MCF 10A (cell line): ENCODE results near the gene SLC44A3. TPM values are rescaled to one million over a fixed set of nuclear protein-coding genes. Genes with fewer than 3 reads are reported as not detected.

Source experiments
- BruUV-seq: library from RNA; stranded (reverse); fragments of 400-500 nt; replicated peaks from 2 replicates; lab custom pipeline; 2021; lab: Mats Ljungman, UMichigan
- CTCF ChIA-PET: fragments of 300-600 bp; sonication (Branson Sonifier 250); formaldehyde crosslinking; extraction: SDS; loops from one replicate; lab custom pipeline; 2021; ENCODE audit warnings: antibody characterized with exemption, inconsistent platforms; lab: Yijun Ruan, JAX
- POLR2A ChIA-PET: fragments of 300-600, 350-650 bp; sonication (Branson Sonifier 250); formaldehyde crosslinking; extraction: SDS; loops from one replicate; lab custom pipeline; 2020; ENCODE audit warnings: antibody characterized with exemption, inconsistent platforms; lab: Yijun Ruan, JAX
- DNase-seq: peaks from one replicate; pipeline ENCODE4 v3.0.0-alpha.2; 2018; ENCODE audit not compliant: unreplicated experiment
- H3K27ac Mint-ChIP-seq: one replicate; pipeline ENCODE4 v1.8.0; 2022; ENCODE audit warnings: mild to moderate bottlenecking, low read depth, mixed read lengths; ENCODE audit not compliant: unreplicated experiment
- H3K27me3 Mint-ChIP-seq: one replicate; pipeline ENCODE4 v1.8.0; 2022; ENCODE audit warnings: mixed read lengths; ENCODE audit not compliant: insufficient read depth, unreplicated experiment
- H3K36me3 Mint-ChIP-seq: one replicate; pipeline ENCODE4 v1.8.0; 2022; ENCODE audit warnings: mild to moderate bottlenecking, moderate library complexity, mixed read lengths; ENCODE audit not compliant: insufficient read depth, unreplicated experiment
- H3K4me1 Mint-ChIP-seq: one replicate; pipeline ENCODE4 v1.8.0; 2022; ENCODE audit warnings: mixed read lengths; ENCODE audit not compliant: insufficient read depth, unreplicated experiment
- H3K4me3 Mint-ChIP-seq: one replicate; pipeline ENCODE4 v1.8.0; 2022; ENCODE audit warnings: mild to moderate bottlenecking, moderate library complexity, mixed read lengths; ENCODE audit not compliant: unreplicated experiment
- H3K9me3 Mint-ChIP-seq: one replicate; pipeline ENCODE4 v1.8.0; 2022; ENCODE audit warnings: mixed read lengths; ENCODE audit not compliant: unreplicated experiment
- intact Hi-C: fragments of 100-400 bp; cut with micrococcal nuclease; formaldehyde crosslinking; loops from 2 replicates; pipeline ENCODE4 v1.14.1; 2022
- total RNA-seq: library from RNA; stranded (reverse); gene quantifications from 2 replicates; pipeline ENCODE4 v1.2.3, GENCODE V29; 2022
- TF ChIP-seq, protein P1 (sequence below): fragments of 200-600 bp; IDR thresholded peaks from one replicate; pipeline ENCODE4 v1.8.0; 2022; ENCODE audit warnings: antibody characterized with exemption, mild to moderate bottlenecking; ENCODE audit not compliant: unreplicated experiment

Gene SLC44A3
- total RNA-seq, 1 experiment from 2014 or later, result 2.8 TPM

DNA sequence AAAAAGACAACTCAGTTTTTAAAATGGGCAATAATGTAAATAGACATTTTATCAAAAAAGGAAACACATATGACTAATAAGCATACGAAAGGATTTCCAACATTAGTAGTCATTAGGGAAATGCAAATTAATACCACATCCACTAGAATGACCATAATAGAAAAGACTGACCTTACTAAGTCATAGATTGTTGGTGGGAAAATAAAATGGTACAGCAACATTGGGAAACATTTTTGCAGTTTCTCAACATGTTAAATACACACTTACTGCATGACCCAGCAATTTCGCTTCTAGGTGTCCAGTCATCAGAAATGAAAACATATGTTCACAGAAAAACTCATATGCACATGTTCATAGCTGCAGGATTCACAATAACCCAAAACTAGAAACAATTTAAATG, 29.9 kb upstream of the SLC44A3 start:
- Mint-ChIP-seq H3K4me3 (no peak overlapping the region), H3K9me3 (peaks cover 7% of the 10 kb centered on the region), H3K36me3 (no peaks in the 10 kb centered on the region), H3K4me1 (peaks cover 25% of the 10 kb centered on the region), H3K27ac (no peak overlapping the region), H3K27me3 (no peaks in the 10 kb centered on the region)
- DNase-seq, result no peak
- CTCF ChIA-PET, result no interaction called here
- TF ChIP-seq, protein P1, sequence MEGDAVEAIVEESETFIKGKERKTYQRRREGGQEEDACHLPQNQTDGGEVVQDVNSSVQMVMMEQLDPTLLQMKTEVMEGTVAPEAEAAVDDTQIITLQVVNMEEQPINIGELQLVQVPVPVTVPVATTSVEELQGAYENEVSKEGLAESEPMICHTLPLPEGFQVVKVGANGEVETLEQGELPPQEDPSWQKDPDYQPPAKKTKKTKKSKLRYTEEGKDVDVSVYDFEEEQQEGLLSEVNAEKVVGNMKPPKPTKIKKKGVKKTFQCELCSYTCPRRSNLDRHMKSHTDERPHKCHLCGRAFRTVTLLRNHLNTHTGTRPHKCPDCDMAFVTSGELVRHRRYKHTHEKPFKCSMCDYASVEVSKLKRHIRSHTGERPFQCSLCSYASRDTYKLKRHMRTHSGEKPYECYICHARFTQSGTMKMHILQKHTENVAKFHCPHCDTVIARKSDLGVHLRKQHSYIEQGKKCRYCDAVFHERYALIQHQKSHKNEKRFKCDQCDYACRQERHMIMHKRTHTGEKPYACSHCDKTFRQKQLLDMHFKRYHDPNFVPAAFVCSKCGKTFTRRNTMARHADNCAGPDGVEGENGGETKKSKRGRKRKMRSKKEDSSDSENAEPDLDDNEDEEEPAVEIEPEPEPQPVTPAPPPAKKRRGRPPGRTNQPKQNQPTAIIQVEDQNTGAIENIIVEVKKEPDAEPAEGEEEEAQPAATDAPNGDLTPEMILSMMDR, result no peak
- intact Hi-C loops, result no loop called here
- BruUV-seq, result no TSS peak
- POLR2A ChIA-PET, result no interaction called here

DNA sequence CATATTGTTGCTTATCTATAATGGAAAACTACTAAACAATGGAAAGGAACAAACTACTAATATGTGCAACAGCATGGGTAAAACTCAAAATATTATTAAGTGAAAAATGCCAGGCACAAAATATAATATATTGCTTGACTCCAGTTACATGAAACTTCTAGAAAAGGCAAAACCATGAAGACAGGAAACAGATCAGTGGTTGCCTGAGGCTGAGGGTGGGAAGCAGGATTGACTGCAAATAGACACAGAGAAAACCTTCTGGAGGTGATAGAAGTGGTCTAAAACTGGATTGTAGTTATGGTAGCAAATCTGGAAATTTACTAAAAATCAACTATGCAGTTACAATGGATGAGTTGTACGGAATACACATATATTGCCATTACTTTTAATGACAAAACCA, 29.5 kb upstream of the SLC44A3 start:
- H3K9me3 Mint-ChIP-seq, result peaks cover 7% of the 10 kb centered on the region
- CTCF ChIA-PET, result interaction anchor here (0.6 to 1.5 kb wide), 5 partner anchors 14 to 270 kb away, joined by 3 to 7 read pairs (median 3); no protein-coding TSS in a partner anchor
- POLR2A ChIA-PET, result interaction anchor here (1.4 kb wide), 1 partner anchor 252 kb away, joined by 3 read pairs; no protein-coding TSS in a partner anchor
- no peak overlapping the region for H3K27ac Mint-ChIP-seq
- no TSS peak for BruUV-seq
- DNase-seq, result no peak
- intact Hi-C loops, result no loop called here
- H3K4me1 Mint-ChIP-seq, result peaks cover 25% of the 10 kb centered on the region
- H3K36me3 Mint-ChIP-seq, result no peaks in the 10 kb centered on the region
- no peak overlapping the region for H3K4me3 Mint-ChIP-seq
- TF ChIP-seq, protein P1, result no peak
- H3K27me3 Mint-ChIP-seq, result no peaks in the 10 kb centered on the region

DNA sequence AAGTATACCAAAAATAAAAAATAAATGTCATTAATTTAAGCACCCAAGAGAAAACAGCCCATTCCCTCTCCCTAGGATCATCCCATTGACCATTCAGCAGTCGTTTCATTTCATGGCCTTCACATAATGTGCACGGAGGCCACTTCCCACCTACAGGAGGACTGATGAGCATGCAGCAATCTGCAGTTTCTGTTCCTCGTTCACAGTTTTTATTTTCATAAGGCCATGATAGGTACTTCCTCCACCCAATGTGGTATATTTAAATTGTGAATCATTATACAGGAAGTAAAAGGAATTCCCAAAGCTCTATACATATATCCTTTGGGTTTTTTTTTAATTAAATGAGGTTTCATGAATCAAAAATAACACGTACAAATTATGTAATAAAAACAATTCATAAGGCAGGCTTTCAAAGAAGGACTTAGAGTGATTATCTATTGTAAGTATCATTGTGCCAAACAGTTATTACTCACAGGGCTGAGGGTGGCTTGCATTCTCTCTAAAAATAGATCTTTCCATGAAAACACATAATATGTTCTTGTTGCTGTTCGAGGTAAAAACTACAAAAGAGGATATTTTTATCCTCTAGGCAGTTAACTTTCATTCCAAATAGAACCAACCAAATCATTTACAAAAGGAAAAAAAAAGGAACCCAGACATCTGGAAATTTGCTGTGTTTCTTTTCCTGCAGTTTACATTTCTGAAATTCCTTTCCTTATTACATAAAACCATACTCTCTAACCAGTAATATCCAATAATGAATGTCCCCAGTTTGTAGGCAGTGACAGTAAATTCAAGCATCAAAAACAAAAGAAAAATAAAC, 27.5 kb upstream of the SLC44A3 start:
- intact Hi-C loops, result no loop called here
- Mint-ChIP-seq H3K36me3 (no peaks in the 10 kb centered on the region), H3K27ac (peak overlapping the region; percentile 75), H3K9me3 (peaks cover 7% of the 10 kb centered on the region), H3K4me1 (peaks cover 25% of the 10 kb centered on the region), H3K27me3 (no peaks in the 10 kb centered on the region), H3K4me3 (no peak overlapping the region)
- POLR2A ChIA-PET, result interaction anchor here (0.6 to 2.2 kb wide), 5 partner anchors 9 to 170 kb away, joined by 3 to 7 read pairs (median 3); no protein-coding TSS in a partner anchor
- DNase-seq, result peak; percentile 78
- CTCF ChIA-PET, result interaction anchor here (0.6 to 1.5 kb wide), 7 partner anchors 16 to 276 kb away, joined by 3 to 7 read pairs (median 3); no protein-coding TSS in a partner anchor
- BruUV-seq, result no TSS peak
- TF ChIP-seq, protein P1, result no peak

DNA sequence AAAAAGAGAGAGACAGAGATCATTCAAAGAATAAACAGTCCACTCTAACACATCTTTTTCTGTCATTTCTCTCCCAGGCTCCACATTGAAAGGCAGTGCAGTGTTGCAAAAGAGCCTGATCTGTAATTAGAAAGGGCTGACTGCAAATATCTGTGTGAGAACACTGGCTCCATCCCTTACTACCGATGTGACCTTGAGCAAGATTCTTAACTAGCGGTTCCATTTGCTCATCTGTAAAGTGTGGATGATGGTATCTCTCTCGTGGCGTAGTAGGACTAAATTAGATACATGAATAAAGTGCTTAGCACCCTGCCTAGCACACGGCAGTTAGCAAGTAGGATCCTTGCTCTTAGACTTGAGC, 26.9 kb upstream of the SLC44A3 start:
- DNase-seq, result peak; percentile 12
- no peak overlapping the region for H3K4me3 Mint-ChIP-seq
- H3K27me3 Mint-ChIP-seq, result no peaks in the 10 kb centered on the region
- no TSS peak for BruUV-seq
- H3K36me3 Mint-ChIP-seq, result no peaks in the 10 kb centered on the region
- peaks cover 25% of the 10 kb centered on the region for H3K4me1 Mint-ChIP-seq
- H3K27ac Mint-ChIP-seq, result peak overlapping the region; percentile 75
- peaks cover 7% of the 10 kb centered on the region for H3K9me3 Mint-ChIP-seq
- ChIA-PET POLR2A (no interaction called here), CTCF (interaction anchor here (1.0 to 1.1 kb wide), 3 partner anchors 10 to 243 kb away, joined by 3 to 5 read pairs (median 3); no protein-coding TSS in a partner anchor)
- intact Hi-C loops, result no loop called here
- TF ChIP-seq, protein P1, result no peak
